ENCODE measurements around the gene KCNK18.

The KCNK18 gene

DNA sequence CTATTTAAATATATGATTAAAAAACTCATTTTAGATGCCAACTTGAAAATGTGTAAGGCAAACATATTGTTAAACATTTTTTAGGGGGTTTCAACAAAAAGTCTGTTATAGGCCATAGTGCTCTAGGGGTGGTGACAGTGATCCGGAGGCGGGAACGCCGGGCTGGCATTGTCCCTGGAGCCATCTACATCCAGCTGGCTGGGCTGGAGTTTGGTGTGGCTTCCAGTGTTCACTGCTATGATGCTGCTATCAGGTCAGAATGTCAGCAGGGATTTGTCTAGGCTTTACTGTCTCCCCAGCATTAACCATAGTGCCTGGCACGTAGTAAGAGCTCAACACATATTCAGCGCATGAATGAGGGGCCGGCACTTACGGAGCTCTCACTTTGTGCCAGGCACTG is 41.8 kb downstream of the KCNK18 start:
- no peaks in the 10 kb centered on the region for H3K9me3 ChIP-seq (ENCODE audit: low read depth, low read length)

DNA sequence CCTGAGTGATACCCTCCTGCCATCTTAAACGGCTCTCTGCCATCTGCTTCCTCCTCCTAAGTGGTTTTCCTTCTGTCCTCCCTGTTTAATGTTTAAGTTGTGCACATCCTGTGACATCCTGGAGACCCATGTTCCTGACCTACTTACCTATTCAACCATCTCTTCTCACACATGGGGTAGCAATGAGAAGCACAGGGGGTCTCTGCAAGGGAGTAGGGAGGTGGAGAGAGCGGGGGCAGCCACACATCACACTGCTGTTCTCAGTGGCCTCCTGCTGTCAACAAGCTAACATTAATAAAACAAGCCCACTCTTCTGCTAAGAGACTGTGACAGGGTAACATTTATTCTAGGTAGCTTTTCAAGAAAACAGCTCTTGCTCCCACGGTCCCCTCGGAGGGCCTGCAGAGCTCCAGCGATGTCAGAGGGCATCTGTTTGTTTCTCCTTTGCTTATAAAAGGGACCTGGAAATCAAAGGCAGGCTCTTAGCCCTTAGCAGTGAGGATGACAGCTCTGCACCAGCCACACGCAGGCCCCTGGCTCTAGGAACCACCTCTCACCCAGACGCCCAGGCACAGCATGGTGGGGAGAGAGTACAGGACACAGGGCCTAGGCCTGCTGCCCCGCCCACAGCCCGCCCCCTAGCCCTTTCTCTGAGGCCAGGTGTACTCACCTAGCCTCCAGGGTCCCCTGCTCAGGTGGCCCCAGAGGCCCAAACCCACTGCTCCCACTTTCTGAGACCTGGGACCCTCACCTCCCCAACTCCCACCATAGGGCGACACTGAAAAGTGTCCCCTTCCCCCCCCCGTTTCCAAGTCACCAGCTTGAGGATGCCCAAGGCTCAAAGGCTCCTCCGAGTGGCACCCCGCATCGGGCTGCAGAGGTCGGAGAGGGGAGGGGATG is 42.7 kb downstream of the KCNK18 start:
- Histone ChIP-seq H3K4me3 (no peak overlapping the region), H3K9ac (ENCODE audit: insufficient read length) (no peak overlapping the region), H3K27ac (no peak overlapping the region), H3K9me3 (ENCODE audit: low read depth, low read length) (no peaks in the 10 kb centered on the region), H3K36me3 (ENCODE audit: insufficient read depth, low read length) (no peaks in the 10 kb centered on the region)
- TF ChIP-seq EZH2 (IDR thresholded peaks at IDR 0.05), result no peak
- TF ChIP-seq FOXP2 (optimal IDR thresholded peaks at IDR 0.05; ENCODE audit: control extremely low read depth, extremely low read length, insufficient read depth), result no peak
- TF ChIP-seq POLR2AphosphoS5 (IDR thresholded peaks at IDR 0.05; ENCODE audit: borderline replicate concordance, low read depth, low read length), result no peak
- DNase-seq (ENCODE audit: low read depth, low spot score), result no peak

More for the DNA sequence above, 41.8 kb downstream of the KCNK18 start:
- H3K9ac ChIP-seq (ENCODE audit: insufficient read length), result no peak overlapping the region
- no peaks in the 10 kb centered on the region for H3K36me3 ChIP-seq (ENCODE audit: insufficient read depth, low read length)
- no peak overlapping the region for H3K27ac ChIP-seq
- H3K4me3 ChIP-seq, result no peak overlapping the region
- no peak for DNase-seq (ENCODE audit: low read depth, low spot score)
- TF ChIP-seq EZH2 (IDR thresholded peaks at IDR 0.05) (no peak), FOXP2 (optimal IDR thresholded peaks at IDR 0.05; ENCODE audit: control extremely low read depth, extremely low read length, insufficient read depth) (no peak), POLR2AphosphoS5 (IDR thresholded peaks at IDR 0.05; ENCODE audit: borderline replicate concordance, low read depth, low read length) (no peak)

DNA sequence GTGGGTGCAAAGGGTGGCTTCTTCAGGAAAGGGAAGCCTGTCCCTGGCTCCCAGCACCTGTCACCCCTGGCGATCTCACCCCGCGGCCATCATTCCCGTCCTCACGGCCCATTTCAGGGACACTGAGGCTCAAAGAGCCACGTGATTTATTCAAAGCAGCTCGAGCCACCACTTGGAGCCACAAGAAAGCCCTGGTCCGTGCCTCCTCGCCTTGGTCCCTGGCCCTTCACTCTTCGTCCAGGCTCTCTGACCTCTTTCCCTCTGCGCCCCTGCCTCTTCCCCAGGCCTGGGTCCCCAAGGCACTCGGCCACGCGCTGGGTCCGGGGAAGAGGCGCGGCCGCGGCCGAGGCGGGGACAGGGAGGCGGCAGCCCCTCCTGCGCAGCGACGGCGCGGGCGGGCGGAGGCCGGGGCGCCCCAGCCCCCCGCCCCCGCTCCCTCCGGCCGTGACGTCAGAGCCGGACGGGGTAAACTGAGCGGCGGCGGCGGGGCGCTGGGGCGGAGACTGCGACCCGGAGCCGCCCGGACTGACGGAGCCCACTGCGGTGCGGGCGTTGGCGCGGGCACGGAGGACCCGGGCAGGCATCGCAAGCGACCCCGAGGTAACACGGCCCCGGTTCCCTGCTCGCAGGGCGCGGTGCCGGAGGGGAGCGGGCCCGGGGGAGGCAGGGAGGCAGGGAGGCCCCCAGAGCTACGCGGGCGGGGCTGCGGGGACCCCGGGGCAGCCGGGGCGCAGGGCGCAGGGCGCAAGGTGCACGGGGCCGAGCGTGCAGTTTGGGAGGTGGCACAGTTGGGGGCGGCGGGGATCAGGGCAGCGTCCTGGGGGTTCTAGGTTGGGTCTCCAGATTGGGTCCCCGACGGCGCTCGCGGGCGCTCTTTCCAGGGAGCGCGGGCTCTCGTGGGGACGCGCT is 43.6 kb downstream of the KCNK18 start, which contains the start of gene SLC18A2:
Gene SLC18A2, plus strand, starts transcription at position 494 of the 909 bp plus-strand sequence. CDS start 580 bp downstream, outside the sequence.
- no peak for DNase-seq (ENCODE audit: low read depth, low spot score)

DNA sequence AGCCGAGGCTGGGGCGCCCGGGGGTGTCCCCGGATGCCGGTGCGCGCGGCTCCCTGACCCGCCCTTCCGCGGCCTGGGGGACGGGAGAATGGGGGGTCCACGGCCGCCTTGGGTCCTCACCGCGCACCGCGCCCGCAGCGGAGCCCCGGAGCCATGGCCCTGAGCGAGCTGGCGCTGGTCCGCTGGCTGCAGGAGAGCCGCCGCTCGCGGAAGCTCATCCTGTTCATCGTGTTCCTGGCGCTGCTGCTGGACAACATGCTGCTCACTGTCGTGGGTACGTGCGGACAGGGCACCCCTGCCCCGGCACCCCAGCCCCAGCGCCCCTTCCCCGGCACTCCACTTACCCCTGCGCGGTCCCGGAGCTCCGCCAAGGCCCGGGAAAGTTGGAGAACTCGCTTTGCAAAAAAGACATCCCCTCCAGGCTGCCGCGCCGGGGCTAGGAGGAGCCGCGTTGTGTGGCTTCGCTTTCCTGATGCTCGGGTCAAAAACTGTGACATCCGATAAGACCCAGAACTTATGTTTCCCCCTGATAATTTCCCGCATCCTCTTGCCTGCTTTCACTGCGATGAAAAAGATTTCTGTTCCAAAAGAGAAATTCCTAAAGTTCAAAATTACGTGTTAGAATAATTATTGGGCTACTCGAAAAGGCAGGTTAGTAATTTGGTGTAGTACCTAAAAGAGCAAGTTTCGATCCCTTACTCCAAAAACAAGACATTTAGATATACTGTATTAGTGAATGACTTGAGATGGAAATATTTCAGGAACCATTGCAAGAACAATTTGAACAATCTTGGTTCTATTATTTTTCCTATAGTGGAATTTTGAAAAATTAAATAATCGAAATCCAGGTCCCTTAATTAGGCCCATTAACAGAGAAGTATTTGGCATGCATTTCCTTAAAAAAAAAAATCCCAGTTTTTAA is 44.5 kb downstream of the KCNK18 start:
- Histone ChIP-seq H3K36me3 (ENCODE audit: insufficient read depth, low read length) (no peaks in the 10 kb centered on the region), H3K9ac (ENCODE audit: insufficient read length) (no peak overlapping the region), H3K27ac (no peak overlapping the region), H3K4me3 (no peak overlapping the region), H3K9me3 (ENCODE audit: low read depth, low read length) (no peaks in the 10 kb centered on the region)
- no peak for DNase-seq (ENCODE audit: low read depth, low spot score)
- TF ChIP-seq POLR2AphosphoS5 (IDR thresholded peaks at IDR 0.05; ENCODE audit: borderline replicate concordance, low read depth, low read length) (no peak), FOXP2 (optimal IDR thresholded peaks at IDR 0.05; ENCODE audit: control extremely low read depth, extremely low read length, insufficient read depth) (no peak), EZH2 (IDR thresholded peaks at IDR 0.05) (no peak)

More for the DNA sequence above, 43.6 kb downstream of the KCNK18 start, which contains the start of gene SLC18A2:
- H3K9ac ChIP-seq (ENCODE audit: insufficient read length), result no peak within 1 kb of the TSS
- H3K27ac ChIP-seq, result no peak within 1 kb of the TSS
- H3K9me3 ChIP-seq (ENCODE audit: low read depth, low read length), result no peaks in the 10 kb centered on the region
- no peak within 1 kb of the TSS for H3K4me3 ChIP-seq
- TF ChIP-seq POLR2AphosphoS5 (IDR thresholded peaks at IDR 0.05; ENCODE audit: borderline replicate concordance, low read depth, low read length), result no peak
- no peak for TF ChIP-seq FOXP2 (optimal IDR thresholded peaks at IDR 0.05; ENCODE audit: control extremely low read depth, extremely low read length, insufficient read depth)
- TF ChIP-seq EZH2 (IDR thresholded peaks at IDR 0.05), result no peak
- no peaks in the 10 kb centered on the region for H3K36me3 ChIP-seq (ENCODE audit: insufficient read depth, low read length)

DNA sequence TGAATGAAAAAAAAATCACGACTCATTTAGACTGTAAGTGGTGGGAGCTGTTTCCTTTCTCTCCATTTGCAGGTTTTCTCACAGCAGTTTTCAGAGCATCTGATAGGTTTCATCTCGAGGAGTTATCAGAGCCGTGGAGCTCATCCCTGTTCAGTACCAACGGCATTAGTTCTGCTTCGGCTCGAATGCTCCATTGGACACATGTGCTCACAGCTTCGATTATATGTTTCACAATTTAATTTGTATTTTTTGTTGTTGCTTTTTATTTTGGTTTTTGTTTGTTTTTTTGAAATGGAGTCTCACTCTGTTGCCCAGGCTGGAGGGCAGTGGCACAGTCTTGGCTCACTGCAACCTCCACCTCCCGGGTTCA is 45.2 kb downstream of the KCNK18 start:
- no peak for TF ChIP-seq EZH2 (IDR thresholded peaks at IDR 0.05)
- TF ChIP-seq POLR2AphosphoS5 (IDR thresholded peaks at IDR 0.05; ENCODE audit: borderline replicate concordance, low read depth, low read length), result no peak
- TF ChIP-seq FOXP2 (optimal IDR thresholded peaks at IDR 0.05; ENCODE audit: control extremely low read depth, extremely low read length, insufficient read depth), result no peak
- DNase-seq (ENCODE audit: low read depth, low spot score), result no peak
- Histone ChIP-seq H3K4me3 (no peak overlapping the region), H3K36me3 (ENCODE audit: insufficient read depth, low read length) (no peaks in the 10 kb centered on the region), H3K9me3 (ENCODE audit: low read depth, low read length) (no peaks in the 10 kb centered on the region), H3K27ac (no peak overlapping the region), H3K9ac (ENCODE audit: insufficient read length) (no peak overlapping the region)

DNA sequence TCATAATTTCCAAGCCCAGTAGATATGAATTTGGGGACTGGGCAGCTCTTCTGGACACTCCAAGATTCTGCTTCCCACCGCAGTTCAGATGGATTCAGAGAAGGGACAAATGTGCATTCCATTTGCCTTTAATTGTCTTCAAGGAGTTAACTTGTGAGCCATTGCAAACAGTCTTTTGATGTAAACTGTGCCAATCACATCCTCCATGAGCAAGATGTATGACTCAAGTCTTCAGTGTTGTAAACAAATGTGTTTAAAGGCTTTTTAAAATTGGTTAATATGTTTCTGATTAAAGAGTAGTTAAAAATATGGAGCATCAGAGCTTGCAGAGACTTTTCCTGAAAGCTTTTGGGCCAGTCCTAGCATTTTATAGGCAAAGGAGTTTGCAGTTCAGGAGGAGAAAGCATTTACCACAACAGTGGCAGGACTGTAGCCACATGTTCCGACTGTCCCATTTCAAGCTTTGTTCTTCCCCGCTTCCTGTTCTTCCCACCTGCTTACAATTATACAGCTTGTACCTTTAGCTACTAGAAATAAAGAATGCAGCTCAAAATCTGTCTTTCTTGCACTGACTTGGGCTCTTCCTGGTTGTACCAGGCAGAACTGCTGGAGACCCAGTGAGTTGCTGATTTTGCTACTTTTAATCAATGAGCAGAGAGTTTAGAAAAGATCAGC is 49.8 kb downstream of the KCNK18 start:
- TF ChIP-seq FOXP2 (optimal IDR thresholded peaks at IDR 0.05; ENCODE audit: control extremely low read depth, extremely low read length, insufficient read depth), result no peak
- TF ChIP-seq EZH2 (IDR thresholded peaks at IDR 0.05), result no peak
- TF ChIP-seq POLR2AphosphoS5 (IDR thresholded peaks at IDR 0.05; ENCODE audit: borderline replicate concordance, low read depth, low read length), result no peak
- Histone ChIP-seq H3K27ac (no peak overlapping the region), H3K9ac (ENCODE audit: insufficient read length) (no peak overlapping the region), H3K36me3 (ENCODE audit: insufficient read depth, low read length) (no peaks in the 10 kb centered on the region), H3K4me3 (no peak overlapping the region), H3K9me3 (ENCODE audit: low read depth, low read length) (no peaks in the 10 kb centered on the region)
- DNase-seq (ENCODE audit: low read depth, low spot score), result no peak
